HCT116 (cell line): ENCODE results near the gene INTU. TPM values are rescaled to one million over a fixed set of nuclear protein-coding genes. Genes with fewer than 3 reads are reported as not detected.

ENCODE experiments used
- total RNA-seq: library from RNA; stranded (reverse); gene quantifications from one replicate; pipeline ENCODE4 v1.2.1, GENCODE V29; 2021; ENCODE audit not compliant: unreplicated experiment

The INTU gene
- total RNA-seq, 1 experiment from 2014 or later: 12.0 TPM

Other genes with a start within 250 kb of the INTU start
- not detected for gene SLC25A31, start 97.4 kb downstream of the INTU start, total RNA-seq
- gene HSPA4L, start 149.4 kb downstream of the INTU start, total RNA-seq: 18.6 TPM
- 34.8 TPM for gene PLK4, start 247.9 kb downstream of the INTU start, total RNA-seq